GM19455 (cell line): ENCODE results near the gene BABAM2.

Experiments used
- ATAC-seq: cut with Tn5 transposase; IDR thresholded peaks from one replicate; pipeline ENCODE4 v1.9.1; 2021; ENCODE audit not compliant: unreplicated experiment

Gene BABAM2

GRCh38 chr2:28271231-28271918, 380.8 kb downstream of the BABAM2 start:
- ATAC-seq: no peak

- ATAC-seq: no peak
Observed at GRCh38 chr2:28271919-28272250, 381.4 kb downstream of the BABAM2 start.

GRCh38 chr2:28273751-28274150, 383.2 kb downstream of the BABAM2 start:
- ATAC-seq: no peak

GRCh38 chr2:28274911-28275685, 384.6 kb downstream of the BABAM2 start:
- no peak for ATAC-seq

GRCh38 chr2:28276076-28276618, 385.6 kb downstream of the BABAM2 start:
- ATAC-seq: no peak

GRCh38 chr2:28276807-28277206, 386.3 kb downstream of the BABAM2 start:
- ATAC-seq: no peak

- no peak for ATAC-seq
Observed at GRCh38 chr2:28277466-28277865, 386.9 kb downstream of the BABAM2 start.

- no peak for ATAC-seq
Observed at GRCh38 chr2:28279371-28279770, 388.8 kb downstream of the BABAM2 start.

GRCh38 chr2:28280619-28281018, 390.1 kb downstream of the BABAM2 start:
- no peak for ATAC-seq

- ATAC-seq: no peak
Observed at GRCh38 chr2:28281739-28282138, 391.2 kb downstream of the BABAM2 start.

- no peak for ATAC-seq
Observed at GRCh38 chr2:28282248-28282647, 391.7 kb downstream of the BABAM2 start.

GRCh38 chr2:28282861-28283646, 392.5 kb downstream of the BABAM2 start:
- ATAC-seq: no peak

- no peak for ATAC-seq
Observed at GRCh38 chr2:28283861-28284260, 393.3 kb downstream of the BABAM2 start.

GRCh38 chr2:28286678-28287077, 396.1 kb downstream of the BABAM2 start:
- no peak for ATAC-seq

- no peak for ATAC-seq
Observed at GRCh38 chr2:28287256-28287915, 396.9 kb downstream of the BABAM2 start.

GRCh38 chr2:28288620-28289019, 398.1 kb downstream of the BABAM2 start:
- ATAC-seq: no peak

GRCh38 chr2:28291811-28292440, 401.4 kb downstream of the BABAM2 start:
- ATAC-seq: no peak

GRCh38 chr2:28292491-28292890, 402.0 kb downstream of the BABAM2 start:
- ATAC-seq: no peak

GRCh38 chr2:28293416-28293815, 402.9 kb downstream of the BABAM2 start:
- ATAC-seq: no peak

GRCh38 chr2:28294451-28294850, 403.9 kb downstream of the BABAM2 start:
- no peak for ATAC-seq

GRCh38 chr2:28296243-28296642, 405.7 kb downstream of the BABAM2 start:
- no peak for ATAC-seq
